Fibroblast of villous mesenchyme (primary cell): Measurements from ENCODE around the gene PPP2R2C. TPM values are rescaled to one million over a fixed set of nuclear protein-coding genes. Genes with fewer than 3 reads are reported as not detected.

ENCODE experiments used
- DNase-seq: peaks from one replicate; pipeline ENCODE4 v3.0.0-alpha.2; 2010; ENCODE audit warnings: low read depth
- H3K4me3 ChIP-seq: 2 replicates; pipeline ENCODE4 v1.5.1; 2011; ENCODE audit warnings: low read depth, mild to moderate bottlenecking, low read length
- total RNA-seq: library from RNA; depleted of rRNA; stranded (reverse); fragments of >200 nt; gene quantifications from 2 replicates; pipeline ENCODE4 v1.2.3, GENCODE V29; 2012
- TF ChIP-seq, protein P1 (sequence below): IDR thresholded peaks from 2 replicates; pipeline ENCODE4 v1.5.1; 2012; ENCODE audit warnings: low read depth, mild to moderate bottlenecking, low read length; ENCODE audit not compliant: insufficient read depth

PPP2R2C gene
- total RNA-seq, 1 donor = not detected

DNA sequence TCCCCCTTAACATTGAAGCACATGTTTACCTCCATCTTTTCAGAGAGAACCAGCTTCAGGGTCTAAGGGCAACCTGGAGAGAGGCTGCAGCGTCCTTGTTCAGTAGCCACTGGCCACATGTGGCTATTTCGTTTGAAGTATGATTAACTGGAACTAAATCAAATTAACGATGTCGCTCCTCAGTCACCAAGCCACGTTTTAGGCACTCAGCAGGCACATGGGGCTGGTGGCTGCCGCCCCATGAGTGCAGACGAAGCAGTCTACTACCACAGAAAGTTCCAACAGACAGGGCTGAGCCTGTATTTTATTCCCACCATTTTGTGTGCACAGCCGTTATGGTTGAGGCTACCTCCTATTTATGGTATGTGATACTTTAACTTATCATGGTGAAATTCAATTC is 103.4 kb downstream of the PPP2R2C start:
- no peak for DNase-seq
- TF ChIP-seq, protein P1, sequence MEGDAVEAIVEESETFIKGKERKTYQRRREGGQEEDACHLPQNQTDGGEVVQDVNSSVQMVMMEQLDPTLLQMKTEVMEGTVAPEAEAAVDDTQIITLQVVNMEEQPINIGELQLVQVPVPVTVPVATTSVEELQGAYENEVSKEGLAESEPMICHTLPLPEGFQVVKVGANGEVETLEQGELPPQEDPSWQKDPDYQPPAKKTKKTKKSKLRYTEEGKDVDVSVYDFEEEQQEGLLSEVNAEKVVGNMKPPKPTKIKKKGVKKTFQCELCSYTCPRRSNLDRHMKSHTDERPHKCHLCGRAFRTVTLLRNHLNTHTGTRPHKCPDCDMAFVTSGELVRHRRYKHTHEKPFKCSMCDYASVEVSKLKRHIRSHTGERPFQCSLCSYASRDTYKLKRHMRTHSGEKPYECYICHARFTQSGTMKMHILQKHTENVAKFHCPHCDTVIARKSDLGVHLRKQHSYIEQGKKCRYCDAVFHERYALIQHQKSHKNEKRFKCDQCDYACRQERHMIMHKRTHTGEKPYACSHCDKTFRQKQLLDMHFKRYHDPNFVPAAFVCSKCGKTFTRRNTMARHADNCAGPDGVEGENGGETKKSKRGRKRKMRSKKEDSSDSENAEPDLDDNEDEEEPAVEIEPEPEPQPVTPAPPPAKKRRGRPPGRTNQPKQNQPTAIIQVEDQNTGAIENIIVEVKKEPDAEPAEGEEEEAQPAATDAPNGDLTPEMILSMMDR = no peak
- H3K4me3 ChIP-seq = no peak overlapping the region

DNA sequence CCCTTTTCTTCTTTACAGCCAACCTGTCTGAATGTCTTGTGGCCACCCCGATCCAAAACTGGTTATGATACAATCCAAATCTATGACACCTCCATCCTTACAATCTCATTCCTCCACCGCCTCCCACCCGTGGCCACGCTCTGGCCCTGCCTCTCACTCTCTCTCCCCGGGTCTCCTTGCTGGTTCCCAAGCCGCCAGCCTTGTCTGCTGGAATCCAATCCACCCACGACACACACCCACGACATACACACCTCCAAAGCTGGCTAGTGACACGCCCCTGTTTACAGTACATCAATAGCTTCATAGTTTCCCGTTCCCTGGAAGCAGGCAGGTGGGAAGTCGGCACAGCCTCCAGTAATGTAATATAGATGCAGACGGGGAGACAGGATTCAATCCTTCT is 103.8 kb downstream of the PPP2R2C start:
- TF ChIP-seq, protein P1 = no peak
- H3K4me3 ChIP-seq = no peak overlapping the region
- DNase-seq = no peak

DNA sequence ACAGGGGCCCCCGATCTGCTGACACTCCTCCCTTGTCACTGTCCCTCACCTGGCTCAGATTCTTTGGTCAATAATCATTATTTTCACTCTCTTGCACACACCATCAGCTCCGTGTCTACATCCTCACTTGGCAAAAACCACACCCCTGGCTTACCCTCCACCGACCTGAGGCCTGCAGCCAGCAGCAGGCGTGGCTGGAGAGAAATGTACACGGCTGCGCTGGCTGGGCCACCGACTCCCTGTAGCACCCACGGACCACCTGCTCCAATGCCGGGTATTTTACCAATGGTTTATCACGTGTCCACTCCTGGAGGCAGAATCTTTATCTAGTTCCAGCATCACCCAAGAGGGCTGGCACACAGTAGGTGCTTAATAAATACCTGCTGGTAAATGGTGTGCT is 104.3 kb downstream of the PPP2R2C start:
- DNase-seq = no peak
- H3K4me3 ChIP-seq = no peak overlapping the region
- TF ChIP-seq, protein P1 = no peak

- H3K4me3 ChIP-seq = no peak overlapping the region
- TF ChIP-seq, protein P1 = no peak
- DNase-seq = no peak
Observed at GRCh38 chr4:6367371-6367851, 105.0 kb downstream of the PPP2R2C start.

DNA sequence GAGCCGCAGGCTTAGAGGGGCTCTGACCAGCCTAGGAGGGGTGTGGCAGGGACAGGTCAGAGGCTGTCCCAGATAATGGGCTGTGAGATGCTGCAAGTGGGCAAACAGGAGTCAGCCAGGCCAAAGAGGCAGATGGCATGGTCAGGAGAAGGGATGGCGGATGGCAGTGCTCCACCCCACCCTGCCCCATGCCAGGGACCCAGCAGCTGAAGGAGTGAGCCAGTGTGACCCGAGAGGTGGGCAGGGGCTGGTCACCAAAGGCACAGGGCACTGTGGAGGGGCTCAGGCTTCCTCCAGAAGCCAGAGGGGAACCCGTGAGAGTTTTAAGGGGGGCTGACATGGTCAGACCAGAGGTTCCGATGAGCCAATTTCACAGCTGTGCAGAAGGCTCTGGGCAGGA is 105.8 kb downstream of the PPP2R2C start:
- TF ChIP-seq, protein P1 = no peak
- H3K4me3 ChIP-seq = no peak overlapping the region
- DNase-seq = no peak

DNA sequence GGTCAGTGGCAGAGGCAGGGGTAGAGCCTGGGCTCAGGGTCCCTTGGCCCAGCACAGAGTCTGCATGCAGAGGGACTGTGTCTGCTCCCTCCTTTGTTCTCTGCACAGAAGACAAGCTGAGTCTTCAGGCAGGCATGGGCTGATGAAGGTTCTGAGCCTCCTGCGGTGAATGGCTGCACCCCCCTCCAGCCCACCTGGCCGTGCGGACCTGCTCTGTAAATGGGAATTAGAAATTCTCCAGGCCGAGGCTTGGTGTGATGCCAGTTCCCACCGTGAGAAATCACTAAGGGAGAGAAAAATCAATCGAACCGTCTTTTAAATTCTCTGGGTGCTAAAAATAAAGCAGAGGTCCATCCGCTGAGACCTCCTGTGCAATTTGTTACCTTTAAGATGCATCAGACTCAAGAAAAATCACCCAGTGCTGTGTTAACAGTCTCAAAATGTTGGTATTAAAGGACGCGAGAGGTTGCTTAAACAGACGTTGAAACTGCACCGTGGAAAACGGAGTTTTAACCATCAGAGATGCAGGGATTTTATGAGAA is 106.8 kb downstream of the PPP2R2C start:
- H3K4me3 ChIP-seq = no peak overlapping the region
- TF ChIP-seq, protein P1 = no peak
- DNase-seq = no peak

- H3K4me3 ChIP-seq = no peak overlapping the region
- TF ChIP-seq, protein P1 = no peak
- DNase-seq = no peak
Observed at GRCh38 chr4:6364581-6364980, 107.8 kb downstream of the PPP2R2C start.
